ENCODE results near the gene DOCK8. TPM values are rescaled to one million over a fixed set of nuclear protein-coding genes. Genes with fewer than 3 reads are reported as not detected.

DOCK8 gene
- total and polyA plus RNA-seq, 2 of the 13 experiments (the other 11 are each of a cell fraction or from before 2014, with no cell fraction given) = 0.28 to 0.38 TPM

DNA sequence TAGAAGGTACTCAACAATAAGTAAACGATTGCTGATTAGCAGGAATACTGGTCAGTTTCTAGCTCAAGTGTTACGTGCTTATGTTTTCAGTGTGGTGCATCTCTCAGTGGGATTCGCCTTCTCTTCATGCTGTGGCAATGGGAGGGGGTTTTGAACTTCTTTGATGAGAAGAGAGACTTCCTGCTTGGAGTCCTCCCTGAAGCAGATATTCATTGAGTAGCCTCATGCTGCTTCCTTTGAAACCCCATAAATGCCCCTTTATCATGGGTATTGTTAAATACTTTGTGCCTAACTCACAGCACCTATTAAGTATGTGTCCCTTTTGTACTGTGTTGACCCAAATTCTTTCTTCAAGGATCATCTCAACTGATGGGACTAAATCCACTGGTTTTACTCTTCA is 116.5 kb downstream of the DOCK8 start:
- Histone ChIP-seq H3K36me3 (replicated peaks in 1 of 2; ENCODE audit: control insufficient read depth in 1 of 2, insufficient read depth in 2 of 2, low read length in 2 of 2) (no peaks in the 10 kb centered on the region), H3K27ac (ENCODE audit: extremely low read length, insufficient read depth, low read length) (no peak overlapping the region), H3K4me2 (ENCODE audit: low read depth, low read length) (no peak overlapping the region), H3K27me3 (ENCODE audit: control insufficient read depth in 1 of 2, insufficient read depth in 2 of 2, low read length in 2 of 2) (no peaks in the 10 kb centered on the region), H3K9ac (ENCODE audit: insufficient read depth, low read depth, low read length) (no peak overlapping the region), H3K79me2 (ENCODE audit: insufficient read depth, low read length) (no peaks in the 10 kb centered on the region), H3K4me3 (replicated peaks in 1 of 3; ENCODE audit: insufficient read depth in 1 of 3, low read depth in 2 of 3, low read length in 3 of 3) (no peak overlapping the region), H2AFZ (ENCODE audit: low read length) (no peak overlapping the region), H3K4me1 (ENCODE audit: insufficient read depth, low read length) (peaks cover 8% of the 10 kb centered on the region), H4K20me1 (ENCODE audit: insufficient read depth, low read length) (no peaks in the 10 kb centered on the region), H3K9me3 (ENCODE audit: low read length) (no peaks in the 10 kb centered on the region)
- BruUV-seq (replicated peaks) = no TSS peak
- POLR2A ChIA-PET = no interaction called here
- intact Hi-C loops (cut with micrococcal nuclease; ENCODE audit: unreplicated experiment) = no loop called here
- CTCF ChIA-PET (ENCODE audit: low intra/inter-chr PET ratio, low total read pairs) = no interaction called here
- no peak for FAIRE-seq
- 56% methylated on average over 3 of the region's 3 CpGs for WGBS (ENCODE audit: low lambda C conversion rate)
- in situ Hi-C loops (cut with HindIII; ENCODE audit: extremely low pct_ligation_motif_present, low pct_unique_long_range_greater_than_20kb) = no loop called here
- no peak for DNase-seq (ENCODE audit: low spot score)
- no peak for ATAC-seq
- TF ChIP-seq DR1 (CRISPR knock-in tag; IDR thresholded peaks at IDR 0.05) = no peak
- TF ChIP-seq ETV6 (CRISPR knock-in tag; conservative IDR thresholded peaks at IDR 0.05) = no peak
- no peak for TF ChIP-seq ZNF331 (CRISPR knock-in tag; IDR thresholded peaks at IDR 0.05)
- no peak for TF ChIP-seq AGO2 (optimal IDR thresholded peaks at IDR 0.05; ENCODE audit: low read depth, low read length)
- TF ChIP-seq ZNF292 (CRISPR knock-in tag; IDR thresholded peaks at IDR 0.05; ENCODE audit: borderline replicate concordance, low read depth) = no peak
- no peak for TF ChIP-seq ZC3H4 (CRISPR knock-in tag; IDR thresholded peaks at IDR 0.05; ENCODE audit: borderline replicate concordance)
- no peak for TF ChIP-seq MTA3 (CRISPR knock-in tag; IDR thresholded peaks at IDR 0.05)
- no peak for TF ChIP-seq PRPF4 (IDR thresholded peaks at IDR 0.05; ENCODE audit: low read depth, low read length, poor library complexity, severe bottlenecking)
- TF ChIP-seq ELF4 (CRISPR knock-in tag; IDR thresholded peaks at IDR 0.05; ENCODE audit: borderline replicate concordance) = no peak
- no peak for TF ChIP-seq BCL6 (CRISPR knock-in tag; IDR thresholded peaks at IDR 0.05)
- no peak for TF ChIP-seq ZNF543 (CRISPR knock-in tag; IDR thresholded peaks at IDR 0.05)
- TF ChIP-seq GPN1 (CRISPR knock-in tag; IDR thresholded peaks at IDR 0.05; ENCODE audit: borderline replicate concordance) = no peak
- no peak for TF ChIP-seq ZNF33A (CRISPR knock-in tag; IDR thresholded peaks at IDR 0.05; ENCODE audit: borderline replicate concordance)
- no peak for TF ChIP-seq YEATS4 (CRISPR knock-in tag; IDR thresholded peaks at IDR 0.05; ENCODE audit: borderline replicate concordance)
- TF ChIP-seq, protein P1, sequence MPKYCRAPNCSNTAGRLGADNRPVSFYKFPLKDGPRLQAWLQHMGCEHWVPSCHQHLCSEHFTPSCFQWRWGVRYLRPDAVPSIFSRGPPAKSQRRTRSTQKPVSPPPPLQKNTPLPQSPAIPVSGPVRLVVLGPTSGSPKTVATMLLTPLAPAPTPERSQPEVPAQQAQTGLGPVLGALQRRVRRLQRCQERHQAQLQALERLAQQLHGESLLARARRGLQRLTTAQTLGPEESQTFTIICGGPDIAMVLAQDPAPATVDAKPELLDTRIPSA (CRISPR knock-in tag; IDR thresholded peaks at IDR 0.05; ENCODE audit: borderline replicate concordance) = no peak
- no peak for TF ChIP-seq RBAK (CRISPR knock-in tag; IDR thresholded peaks at IDR 0.05)
- TF ChIP-seq, protein P2, sequence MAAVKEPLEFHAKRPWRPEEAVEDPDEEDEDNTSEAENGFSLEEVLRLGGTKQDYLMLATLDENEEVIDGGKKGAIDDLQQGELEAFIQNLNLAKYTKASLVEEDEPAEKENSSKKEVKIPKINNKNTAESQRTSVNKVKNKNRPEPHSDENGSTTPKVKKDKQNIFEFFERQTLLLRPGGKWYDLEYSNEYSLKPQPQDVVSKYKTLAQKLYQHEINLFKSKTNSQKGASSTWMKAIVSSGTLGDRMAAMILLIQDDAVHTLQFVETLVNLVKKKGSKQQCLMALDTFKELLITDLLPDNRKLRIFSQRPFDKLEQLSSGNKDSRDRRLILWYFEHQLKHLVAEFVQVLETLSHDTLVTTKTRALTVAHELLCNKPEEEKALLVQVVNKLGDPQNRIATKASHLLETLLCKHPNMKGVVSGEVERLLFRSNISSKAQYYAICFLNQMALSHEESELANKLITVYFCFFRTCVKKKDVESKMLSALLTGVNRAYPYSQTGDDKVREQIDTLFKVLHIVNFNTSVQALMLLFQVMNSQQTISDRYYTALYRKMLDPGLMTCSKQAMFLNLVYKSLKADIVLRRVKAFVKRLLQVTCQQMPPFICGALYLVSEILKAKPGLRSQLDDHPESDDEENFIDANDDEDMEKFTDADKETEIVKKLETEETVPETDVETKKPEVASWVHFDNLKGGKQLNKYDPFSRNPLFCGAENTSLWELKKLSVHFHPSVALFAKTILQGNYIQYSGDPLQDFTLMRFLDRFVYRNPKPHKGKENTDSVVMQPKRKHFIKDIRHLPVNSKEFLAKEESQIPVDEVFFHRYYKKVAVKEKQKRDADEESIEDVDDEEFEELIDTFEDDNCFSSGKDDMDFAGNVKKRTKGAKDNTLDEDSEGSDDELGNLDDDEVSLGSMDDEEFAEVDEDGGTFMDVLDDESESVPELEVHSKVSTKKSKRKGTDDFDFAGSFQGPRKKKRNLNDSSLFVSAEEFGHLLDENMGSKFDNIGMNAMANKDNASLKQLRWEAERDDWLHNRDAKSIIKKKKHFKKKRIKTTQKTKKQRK (IDR thresholded peaks at IDR 0.05; ENCODE audit: low read length) = no peak
- TF ChIP-seq, protein P3, sequence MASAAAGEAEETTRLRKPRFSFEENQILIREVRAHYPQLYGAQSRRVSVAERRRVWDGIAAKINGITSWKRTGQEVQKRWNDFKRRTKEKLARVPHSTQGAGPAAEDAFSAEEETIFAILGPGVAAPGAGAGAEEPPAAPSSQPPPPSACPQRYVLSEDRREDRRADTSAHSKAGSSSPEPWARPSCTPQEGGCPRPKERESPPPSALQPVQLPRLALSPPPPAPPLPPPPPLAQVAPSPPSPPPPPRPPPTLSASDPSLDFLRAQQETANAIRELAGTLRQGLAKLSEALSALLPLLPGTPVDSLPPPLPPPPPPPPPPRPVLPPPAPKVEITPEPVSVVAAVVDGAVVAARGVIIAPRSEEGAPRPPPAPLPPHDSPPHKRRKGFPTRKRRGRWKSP (CRISPR knock-in tag; IDR thresholded peaks at IDR 0.05) = no peak
